Endothelial cell of umbilical vein (primary cell): Measurements from ENCODE around the gene CAMK2B. TPM values are rescaled to one million over a fixed set of nuclear protein-coding genes. Genes with fewer than 3 reads are reported as not detected.

ENCODE experiments used
- BruUV-seq: library from RNA; stranded (reverse); fragments of 400-500 nt; replicated peaks from 2 replicates; lab custom pipeline; 2021; lab: Mats Ljungman, UMichigan
- CTCF ChIA-PET: fragments of 300-600, 350-600 bp; sonication (Branson Sonifier 250); formaldehyde crosslinking; loops from one replicate; lab custom pipeline; 2021; ENCODE audit warnings: antibody characterized with exemption, inconsistent platforms; lab: Charles Lee
- POLR2A ChIA-PET: fragments of 300-600, 350-600 bp; sonication (Branson Sonifier 250); formaldehyde crosslinking; loops from one replicate; lab custom pipeline; 2021; ENCODE audit warnings: antibody characterized with exemption, inconsistent platforms; lab: Charles Lee
- DNase-seq: peaks from one replicate; pipeline ENCODE4 v3.0.0-alpha.2; 2011; ENCODE audit warnings: low read depth, low spot score
- FAIRE-seq: peaks from 2 replicates; lab custom pipeline; 2011; peaks lifted over from hg19 to GRCh38; lab: Jason Lieb, UNC
- H2AFZ ChIP-seq: 2 replicates; pipeline ENCODE4 v1.6.0; 2012; ENCODE audit warnings: low read depth, low read length, control low read depth, inconsistent platforms
- H3K27ac ChIP-seq: 2 replicates; pipeline ENCODE4 v1.5.1; 2011; ENCODE audit warnings: low read depth, mild to moderate bottlenecking, control low read depth, low read length, moderate library complexity; ENCODE audit not compliant: insufficient read depth
- H3K27me3 ChIP-seq, 2 experiments: 2 replicates each; pipeline versions ENCODE4 v1.6.0 to v1.6.1; 2011; ENCODE audit warnings: low read length in 2 of 2, mixed read lengths in 1 of 2; ENCODE audit not compliant: control insufficient read depth in 2 of 2, insufficient read depth in 2 of 2
- H3K36me3 ChIP-seq, 2 experiments: 2 replicates in 1 of 2; 3 replicates in 1 of 2; pipeline ENCODE4 v1.5.1; 2011; ENCODE audit warnings: low read length in 2 of 2, mild to moderate bottlenecking in 1 of 2, moderate library complexity in 1 of 2; ENCODE audit not compliant: control insufficient read depth in 2 of 2, insufficient read depth in 2 of 2; ENCODE audit errors: extremely low read depth in 1 of 2
- H3K4me1 ChIP-seq: 3 replicates; pipeline ENCODE4 v1.5.1; 2011; ENCODE audit warnings: mild to moderate bottlenecking, low read length; ENCODE audit not compliant: control insufficient read depth, insufficient read depth; ENCODE audit errors: extremely low read depth
- H3K4me2 ChIP-seq: 2 replicates; pipeline ENCODE4 v1.6.1; 2011; ENCODE audit warnings: low read length, control low read depth, mixed read lengths; ENCODE audit not compliant: insufficient read depth
- H3K4me3 ChIP-seq, 3 experiments: fragments of 200-600 bp in 1 of 3; sonication (generic), shearing (Covaris generic) in 1 of 3; replicated peaks in 1 of 3; 2 replicates each; pipeline ENCODE4 v1.5.1; 2011 to 2016; ENCODE audit warnings: control low read depth in 3 of 3, low read length in 3 of 3, mild to moderate bottlenecking in 2 of 3, inconsistent platforms in 1 of 3, low read depth in 1 of 3, moderate library complexity in 1 of 3; ENCODE audit not compliant: insufficient read depth in 1 of 3
- H3K79me2 ChIP-seq: 2 replicates; pipeline ENCODE4 v1.6.0; 2012; ENCODE audit warnings: low read length, inconsistent platforms; ENCODE audit not compliant: control insufficient read depth, insufficient read depth
- H3K9ac ChIP-seq: replicated peaks from 2 replicates; pipeline ENCODE3; 2011; ENCODE audit warnings: low read length, control low read depth; ENCODE audit not compliant: insufficient read depth; ENCODE audit errors: extremely low read depth
- H3K9me1 ChIP-seq: replicated peaks from 3 replicates; pipeline ENCODE4 v1.6.0; 2011; ENCODE audit warnings: mild to moderate bottlenecking, low read length; ENCODE audit not compliant: control insufficient read depth, insufficient read depth; ENCODE audit errors: extremely low read depth
- H3K9me3 ChIP-seq: replicated peaks from 2 replicates; pipeline ENCODE4 v1.5.1; 2012; ENCODE audit warnings: low read length, inconsistent platforms; ENCODE audit not compliant: control insufficient read depth, insufficient read depth
- H4K20me1 ChIP-seq: replicated peaks from 2 replicates; pipeline ENCODE3; 2011; ENCODE audit warnings: mild to moderate bottlenecking, low read length; ENCODE audit not compliant: control insufficient read depth, insufficient read depth; ENCODE audit errors: extremely low read depth
- CTCF ChIP-seq, 2 donors: IDR thresholded peaks; 1 replicate in 1 of 2; 2 replicates in 1 of 2; pipeline ENCODE4 v1.5.1; 2011; ENCODE audit warnings: low read length in 2 of 2, mild to moderate bottlenecking in 2 of 2, moderate library complexity in 2 of 2, control low read depth in 1 of 2, inconsistent platforms in 1 of 2, low read depth in 1 of 2; ENCODE audit not compliant: insufficient read depth in 1 of 2; ENCODE audit errors: extremely low read depth in 1 of 2
- EZH2 ChIP-seq: IDR thresholded peaks from 2 replicates; pipeline ENCODE4 v1.6.1; 2012; ENCODE audit warnings: borderline replicate concordance, low read depth, mild to moderate bottlenecking, moderate library complexity, low read length, inconsistent platforms; ENCODE audit not compliant: severe bottlenecking
- FOS ChIP-seq: IDR thresholded peaks from 2 replicates; pipeline ENCODE4 v1.6.1; 2011; ENCODE audit warnings: mild to moderate bottlenecking, low read length, moderate library complexity, borderline replicate concordance; ENCODE audit not compliant: insufficient read depth
- GATA2 ChIP-seq: IDR thresholded peaks from 2 replicates; pipeline ENCODE4 v1.7.0; 2011; ENCODE audit warnings: low read depth, mild to moderate bottlenecking, moderate library complexity, mixed read lengths, low read length; ENCODE audit not compliant: insufficient read length, insufficient read depth
- JUN ChIP-seq: IDR thresholded peaks from 2 replicates; pipeline ENCODE4 v1.6.1; 2011; ENCODE audit warnings: borderline replicate concordance, low read depth; ENCODE audit not compliant: insufficient read length, insufficient read depth
- MAX ChIP-seq: IDR thresholded peaks from 2 replicates; pipeline ENCODE4 v1.6.1; 2011; ENCODE audit not compliant: insufficient read depth, insufficient read length
- MYC ChIP-seq: IDR thresholded peaks from one replicate; pipeline ENCODE4 v1.6.1; 2011; ENCODE audit warnings: mild to moderate bottlenecking, low read depth, low read length
- POLR2A ChIP-seq: IDR thresholded peaks from 2 replicates; pipeline ENCODE4 v1.6.1; 2012; ENCODE audit warnings: low read depth, mild to moderate bottlenecking, control low read depth, low read length
- POLR2AphosphoS5 ChIP-seq: IDR thresholded peaks from 2 replicates; pipeline ENCODE4 v1.6.1; 2012; ENCODE audit warnings: low read depth, mild to moderate bottlenecking, control low read depth, low read length, moderate library complexity; ENCODE audit not compliant: insufficient read depth
- dilution Hi-C: fragments of 300-500 bp; cut with MboI; formaldehyde crosslinking; loops from one replicate; pipeline ENCODE4 v1.15.0; 2019; ENCODE audit warnings: low sequenced_read_pairs; ENCODE audit not compliant: extremely low pct_ligation_motif_present
- intact Hi-C: fragments of 100-400 bp; cut with micrococcal nuclease; formaldehyde crosslinking; loops from one replicate; pipeline ENCODE4 v1.10.0; 2022
- polyA plus RNA-seq, 4 experiments: library from polyadenylated mRNA; depleted of rRNA in 3 of 4; stranded (reverse) in 3 of 4; unstranded in 1 of 4; fragments of >200 nt; gene quantifications; 2 replicates each; pipeline versions ENCODE4 v1.2.1 to v1.2.3, GENCODE V29; 2011 to 2012; ENCODE audit warnings: missing spikeins in 1 of 4
- total RNA-seq: library from RNA; stranded (reverse); gene quantifications from 2 replicates; pipeline ENCODE4 v1.2.3, GENCODE V29; 2021

The CAMK2B gene
- total and polyA plus RNA-seq, 2 donors (not counting 3 experiments of a cell fraction or from before 2014, with no cell fraction given), result 0.57 to 1.6 TPM

GRCh38 chr7:44194069-44194468 lies 131.3 kb downstream of the CAMK2B start:
- Histone ChIP-seq H4K20me1 (no peaks in the 10 kb centered on the region), H3K4me2 (no peak overlapping the region), H2AFZ (no peak overlapping the region), H3K27me3 (peaks cover 7 to 20% of the 10 kb centered on the region in 2 experiments), H3K4me3 (no peak overlapping the region), H3K27ac (no peak overlapping the region), H3K36me3 (no peaks in the 10 kb centered on the region), H3K4me1 (no peaks in the 10 kb centered on the region), H3K79me2 (no peaks in the 10 kb centered on the region), H3K9me1 (no peaks in the 10 kb centered on the region), H3K9me3 (no peaks in the 10 kb centered on the region), H3K9ac (no peak overlapping the region)
- TF ChIP-seq CTCF (IDR thresholded peaks at IDR 0.05; ENCODE audit: extremely low read depth in 1 of 2, insufficient read depth in 1 of 2, low read depth in 1 of 2, low read length in 2 of 2) (no peak), GATA2 (no peak), MYC (no peak), POLR2AphosphoS5 (no peak), EZH2 (no peak), MAX (no peak), POLR2A (no peak), FOS (no peak), JUN (no peak)
- POLR2A ChIA-PET, result no interaction called here
- CTCF ChIA-PET, result interaction anchor here (2.9 to 4.9 kb wide), 2 partner anchors 122 to 174 kb away, joined by 34 to 60 read pairs; no protein-coding TSS in a partner anchor
- no TSS peak for BruUV-seq
- DNase-seq (no peak), FAIRE-seq (no peak)
- intact Hi-C loops, result no loop called here
- dilution Hi-C loops, result no loop called here
